Progenitor cell of endocrine pancreas (in vitro differentiated cells): Measurements from ENCODE around the gene OR1S1. TPM values are rescaled to one million over a fixed set of nuclear protein-coding genes. Genes with fewer than 3 reads are reported as not detected.
"Not testable (repeated sequence)": the region's sequence is repeated elsewhere in the genome, so short reads cannot be mapped to it uniquely, and the experiment has no call there.

Source experiments
- DNase-seq: peaks from one replicate; pipeline ENCODE4 v3.0.0; 2021; ENCODE audit warnings: low spot score; ENCODE audit not compliant: unreplicated experiment
- H3K27ac Mint-ChIP-seq: 2 replicates; pipeline ENCODE4 v1.8.0; 2021; ENCODE audit warnings: mild to moderate bottlenecking, moderate library complexity, mixed read lengths
- H3K27me3 Mint-ChIP-seq: 2 replicates; pipeline ENCODE4 v1.8.0; 2021; ENCODE audit warnings: mixed read lengths
- H3K36me3 Mint-ChIP-seq: 2 replicates; pipeline ENCODE4 v1.8.0; 2022; ENCODE audit warnings: mixed read lengths; ENCODE audit not compliant: insufficient read depth
- H3K4me1 Mint-ChIP-seq: 2 replicates; pipeline ENCODE4 v1.8.0; 2021; ENCODE audit warnings: low read depth, mixed read lengths
- H3K4me3 Mint-ChIP-seq: 2 replicates; pipeline ENCODE4 v1.8.0; 2021; ENCODE audit warnings: low read depth, mild to moderate bottlenecking, moderate library complexity, mixed read lengths
- H3K9me3 Mint-ChIP-seq: 2 replicates; pipeline ENCODE4 v1.8.0; 2021; ENCODE audit warnings: low read depth, mixed read lengths
- CTCF ChIP-seq: fragments of 200-600 bp; sonication (generic); IDR thresholded peaks from one replicate; pipeline ENCODE4 v1.5.0; 2021; ENCODE audit warnings: antibody characterized with exemption, mild to moderate bottlenecking; ENCODE audit not compliant: unreplicated experiment
- long read RNA-seq: library from polyadenylated mRNA; unstranded; transcript quantifications from one replicate; pipeline ENCODE4 v2.0.0, GENCODE V29; 2020
- total RNA-seq: library from RNA; stranded (reverse); gene quantifications from 2 replicates; pipeline ENCODE4 v1.2.1, GENCODE V29; 2021

The OR1S1 gene
- not detected in 2 replicates for total RNA-seq
- long read RNA-seq = 0 reads

DNA sequence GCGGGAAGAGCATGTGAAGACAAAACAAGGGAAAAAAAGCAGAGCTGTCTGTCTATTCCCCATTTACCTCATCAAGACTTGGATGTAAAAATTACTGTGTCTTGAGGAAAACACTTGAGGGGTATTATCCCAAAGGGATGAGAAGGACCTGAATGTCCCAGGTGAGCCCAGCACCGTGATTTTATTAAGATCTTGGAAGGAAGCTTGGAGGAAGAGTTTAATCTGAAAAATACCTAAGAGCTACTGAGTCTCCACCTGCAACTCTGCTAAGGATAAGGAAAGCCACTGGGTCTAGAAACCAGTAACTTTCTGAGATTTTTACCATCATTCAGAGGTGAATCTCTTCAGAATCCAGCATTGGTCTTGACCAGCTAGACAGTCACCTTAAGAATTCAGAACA is at the start of gene OR1S1:
Gene OR1S1 (plus strand): TSS at position 301 of the 400 bp plus-strand sequence.
- H3K4me1 Mint-ChIP-seq, H3K27me3 Mint-ChIP-seq, H3K4me3 Mint-ChIP-seq, DNase-seq, H3K27ac Mint-ChIP-seq, H3K9me3 Mint-ChIP-seq, H3K36me3 Mint-ChIP-seq: not testable (repeated sequence)

- H3K9me3 Mint-ChIP-seq = no peaks in the 10 kb centered on the region
- no peak overlapping the region for H3K27ac Mint-ChIP-seq
- no peak overlapping the region for H3K4me3 Mint-ChIP-seq
- H3K36me3 Mint-ChIP-seq = no peaks in the 10 kb centered on the region
- no peak for TF ChIP-seq CTCF
- H3K4me1 Mint-ChIP-seq = peaks cover 24% of the 10 kb centered on the region
- no peaks in the 10 kb centered on the region for H3K27me3 Mint-ChIP-seq
- no peak for DNase-seq
Observed at GRCh38 chr11:58164389-58164788, 48.1 kb upstream of the OR1S1 start.

DNA sequence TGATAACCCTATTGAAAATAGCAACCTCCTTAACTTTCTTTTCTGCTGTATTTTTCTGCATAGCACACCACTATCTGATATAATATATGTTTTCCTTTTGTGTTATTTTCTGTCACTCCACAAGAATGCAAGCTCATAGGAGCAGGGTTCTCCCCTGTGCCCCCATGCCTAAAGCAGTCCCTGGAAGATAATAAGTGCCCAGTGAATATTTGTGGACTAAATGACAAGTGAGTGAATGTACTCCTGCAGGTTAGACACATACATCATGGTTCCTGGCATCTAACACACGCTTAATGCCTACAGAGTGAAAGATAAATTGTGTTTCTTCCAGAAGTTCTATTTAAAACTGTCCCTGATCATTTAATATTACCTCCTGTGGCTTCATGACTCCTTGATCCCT is 47.5 kb upstream of the OR1S1 start:
- H3K27me3 Mint-ChIP-seq = no peaks in the 10 kb centered on the region
- no peak overlapping the region for H3K4me3 Mint-ChIP-seq
- DNase-seq = no peak
- H3K9me3 Mint-ChIP-seq = no peaks in the 10 kb centered on the region
- H3K36me3 Mint-ChIP-seq = no peaks in the 10 kb centered on the region
- H3K27ac Mint-ChIP-seq = no peak overlapping the region
- H3K4me1 Mint-ChIP-seq = peaks cover 24% of the 10 kb centered on the region
- TF ChIP-seq CTCF = no peak

DNA sequence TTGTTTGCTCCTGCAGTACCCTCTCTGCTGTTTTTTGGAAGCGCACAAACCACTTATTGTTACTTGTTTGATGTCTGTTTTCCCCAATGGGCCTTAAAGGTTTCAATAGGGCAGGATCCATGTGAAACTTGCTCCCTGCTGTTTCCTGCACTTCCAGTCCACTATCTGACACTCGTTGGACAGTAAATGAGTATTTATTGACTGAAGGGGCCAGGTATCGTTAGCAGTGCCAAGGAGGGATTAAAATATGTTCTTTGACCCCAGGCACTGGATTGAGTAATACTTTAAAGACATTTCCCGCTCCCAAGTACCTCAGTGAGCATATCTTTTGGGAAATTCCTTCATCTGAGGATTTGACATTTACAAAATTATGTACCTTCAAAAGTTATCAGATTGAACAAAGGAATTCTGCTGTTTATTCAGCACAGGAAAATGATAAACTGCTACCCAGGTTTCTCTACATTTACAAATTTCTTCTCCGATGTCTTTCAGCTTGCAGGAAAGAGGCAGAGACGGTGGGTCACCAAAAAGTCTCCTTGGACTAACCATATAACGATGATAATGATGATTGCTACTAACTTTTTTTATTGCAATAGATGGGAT is 46.9 kb upstream of the OR1S1 start:
- H3K36me3 Mint-ChIP-seq = no peaks in the 10 kb centered on the region
- no peak for DNase-seq
- no peaks in the 10 kb centered on the region for H3K9me3 Mint-ChIP-seq
- TF ChIP-seq CTCF = no peak
- H3K27me3 Mint-ChIP-seq = no peaks in the 10 kb centered on the region
- H3K4me3 Mint-ChIP-seq = no peak overlapping the region
- H3K4me1 Mint-ChIP-seq = peaks cover 24% of the 10 kb centered on the region
- H3K27ac Mint-ChIP-seq = no peak overlapping the region

- Mint-ChIP-seq H3K4me1 (no peaks in the 10 kb centered on the region), H3K36me3 (no peaks in the 10 kb centered on the region), H3K27ac (no peak overlapping the region), H3K9me3 (no peaks in the 10 kb centered on the region), H3K4me3 (no peak overlapping the region), H3K27me3 (peaks cover 3% of the 10 kb centered on the region)
- no peak for TF ChIP-seq CTCF
- no peak for DNase-seq
Observed at GRCh38 chr11:58177409-58178054, 35.0 kb upstream of the OR1S1 start.

DNA sequence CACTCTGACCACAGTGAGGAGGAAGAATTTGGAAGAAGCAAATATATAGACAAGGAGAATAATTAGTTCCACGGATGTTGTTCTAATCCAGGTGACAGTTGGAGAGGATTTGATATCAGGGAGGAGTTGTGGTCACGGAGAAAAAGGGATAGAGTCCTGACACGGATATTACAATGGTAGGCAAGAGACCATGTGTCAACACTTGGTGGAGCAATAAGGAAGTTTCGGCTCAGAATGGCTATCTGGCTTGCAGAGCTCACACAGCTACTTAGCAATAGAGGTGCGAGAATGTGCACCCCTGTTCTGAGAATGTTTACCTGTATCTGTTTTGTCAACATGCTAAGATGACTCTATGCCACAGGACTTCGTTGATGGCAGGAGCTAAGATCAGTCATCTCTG is 34.1 kb upstream of the OR1S1 start:
- Mint-ChIP-seq H3K36me3 (no peaks in the 10 kb centered on the region), H3K4me1 (no peaks in the 10 kb centered on the region), H3K27ac (no peak overlapping the region), H3K4me3 (no peak overlapping the region), H3K27me3 (peaks cover 3% of the 10 kb centered on the region), H3K9me3 (no peaks in the 10 kb centered on the region)
- TF ChIP-seq CTCF = no peak
- no peak for DNase-seq
